Measurements from ENCODE around the gene ABCA7.

Gene ABCA7

DNA sequence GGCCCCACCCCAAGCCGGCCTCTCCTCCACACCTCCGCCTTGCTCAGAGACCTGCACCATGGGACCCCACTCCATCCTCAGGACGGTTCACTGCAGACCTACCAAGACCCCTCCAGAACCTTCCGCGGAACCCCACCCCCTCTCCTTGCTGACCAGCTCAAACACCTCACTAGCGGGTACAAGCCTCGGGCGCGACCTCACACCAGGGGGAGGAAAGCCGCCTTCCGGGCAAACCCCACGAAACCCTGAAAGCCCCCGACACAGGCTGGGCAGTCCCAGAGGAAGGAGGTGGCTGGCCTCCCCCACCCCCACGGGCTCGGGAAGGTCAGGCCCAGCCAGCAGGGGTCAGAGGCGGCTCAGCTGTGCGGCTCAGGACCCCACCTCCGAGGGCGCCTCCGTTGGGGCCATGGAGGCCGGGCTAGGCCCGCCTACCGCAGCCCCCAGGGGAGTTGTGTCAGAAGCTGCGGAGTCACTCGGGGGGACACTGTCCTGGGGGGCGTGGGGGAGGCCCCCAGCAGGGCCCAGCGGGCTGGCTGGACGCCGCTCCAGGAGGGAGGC is 29.8 kb upstream of the ABCA7 start:
- no peaks in the 10 kb centered on the region for H3K36me3 ChIP-seq (ENCODE audit: control insufficient read depth, insufficient read depth, low read length)
- H3K9me3 ChIP-seq (ENCODE audit: control insufficient read depth, low read length) = no peaks in the 10 kb centered on the region
- H3K4me1 ChIP-seq = no peaks in the 10 kb centered on the region
- peaks cover 8% of the 10 kb centered on the region for H3K79me2 ChIP-seq
- no peaks in the 10 kb centered on the region for H3K27me3 ChIP-seq (ENCODE audit: control insufficient read depth, insufficient read depth, low read length)
- H3K4me2 ChIP-seq (ENCODE audit: low read length) = no peak overlapping the region
- no peak overlapping the region for H3K27ac ChIP-seq
- TF ChIP-seq, protein P1, sequence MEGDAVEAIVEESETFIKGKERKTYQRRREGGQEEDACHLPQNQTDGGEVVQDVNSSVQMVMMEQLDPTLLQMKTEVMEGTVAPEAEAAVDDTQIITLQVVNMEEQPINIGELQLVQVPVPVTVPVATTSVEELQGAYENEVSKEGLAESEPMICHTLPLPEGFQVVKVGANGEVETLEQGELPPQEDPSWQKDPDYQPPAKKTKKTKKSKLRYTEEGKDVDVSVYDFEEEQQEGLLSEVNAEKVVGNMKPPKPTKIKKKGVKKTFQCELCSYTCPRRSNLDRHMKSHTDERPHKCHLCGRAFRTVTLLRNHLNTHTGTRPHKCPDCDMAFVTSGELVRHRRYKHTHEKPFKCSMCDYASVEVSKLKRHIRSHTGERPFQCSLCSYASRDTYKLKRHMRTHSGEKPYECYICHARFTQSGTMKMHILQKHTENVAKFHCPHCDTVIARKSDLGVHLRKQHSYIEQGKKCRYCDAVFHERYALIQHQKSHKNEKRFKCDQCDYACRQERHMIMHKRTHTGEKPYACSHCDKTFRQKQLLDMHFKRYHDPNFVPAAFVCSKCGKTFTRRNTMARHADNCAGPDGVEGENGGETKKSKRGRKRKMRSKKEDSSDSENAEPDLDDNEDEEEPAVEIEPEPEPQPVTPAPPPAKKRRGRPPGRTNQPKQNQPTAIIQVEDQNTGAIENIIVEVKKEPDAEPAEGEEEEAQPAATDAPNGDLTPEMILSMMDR (IDR thresholded peaks at IDR 0.05) = no peak
- H3K4me3 ChIP-seq (ENCODE audit: low read depth, low read length) = no peak overlapping the region
- H2AFZ ChIP-seq = no peak overlapping the region
- H3K9ac ChIP-seq = no peak overlapping the region

DNA sequence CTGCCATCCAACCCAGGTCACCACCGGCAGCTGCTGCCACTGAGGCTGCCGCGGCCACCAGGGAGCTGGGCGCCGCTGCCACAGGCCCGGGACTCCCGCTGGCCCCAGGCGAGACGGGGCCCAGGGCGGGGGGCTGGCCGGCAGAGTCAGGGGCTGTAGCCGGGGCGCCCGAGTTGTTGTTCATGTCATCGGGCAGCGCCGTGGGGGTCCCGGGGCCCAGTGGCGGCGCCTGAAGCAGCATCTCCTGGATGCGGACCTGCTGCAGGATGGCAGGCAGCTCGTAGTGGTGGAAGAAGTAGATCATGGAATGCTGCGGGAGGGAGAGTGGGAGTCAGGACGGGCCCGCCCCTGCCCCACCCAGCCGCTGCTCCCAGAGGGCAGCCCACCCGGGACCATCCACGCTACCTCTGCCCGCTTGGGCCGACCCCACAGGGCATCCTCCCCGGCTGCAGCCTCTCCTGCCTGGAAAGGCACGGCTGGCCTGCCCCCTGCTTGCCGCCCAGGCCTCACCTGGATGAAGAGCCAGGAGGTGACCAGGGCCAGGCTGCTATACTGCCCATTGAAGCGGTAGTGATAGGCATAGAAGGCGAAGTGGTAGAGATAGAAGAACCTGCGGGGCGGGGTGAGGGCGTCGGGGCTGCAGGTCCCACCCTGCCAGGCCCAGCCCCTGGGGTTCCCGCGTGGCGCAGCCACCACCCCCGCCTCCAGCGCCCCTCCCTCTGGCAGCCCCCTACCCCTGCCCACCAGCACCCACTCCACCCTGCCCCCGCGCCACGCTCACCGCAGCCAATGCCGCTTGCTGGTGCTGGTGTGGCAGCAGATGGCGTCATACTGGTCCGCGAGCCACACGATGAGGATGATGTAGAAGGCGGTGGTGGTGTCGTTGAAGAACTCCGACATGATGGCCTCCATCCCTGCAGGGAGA is 29.1 kb upstream of the ABCA7 start:
- H3K4me3 ChIP-seq (ENCODE audit: low read depth, low read length) = no peak overlapping the region
- H3K27me3 ChIP-seq (ENCODE audit: control insufficient read depth, insufficient read depth, low read length) = no peaks in the 10 kb centered on the region
- no peak overlapping the region for H3K9ac ChIP-seq
- peaks cover 14% of the 10 kb centered on the region for H3K79me2 ChIP-seq
- H3K27ac ChIP-seq = no peak overlapping the region
- no peaks in the 10 kb centered on the region for H3K9me3 ChIP-seq (ENCODE audit: control insufficient read depth, low read length)
- TF ChIP-seq, protein P1 (IDR thresholded peaks at IDR 0.05) = no peak
- H3K4me1 ChIP-seq = peaks cover 6% of the 10 kb centered on the region
- H2AFZ ChIP-seq = no peak overlapping the region
- no peak overlapping the region for H3K4me2 ChIP-seq (ENCODE audit: low read length)
- H3K36me3 ChIP-seq (ENCODE audit: control insufficient read depth, insufficient read depth, low read length) = no peaks in the 10 kb centered on the region

DNA sequence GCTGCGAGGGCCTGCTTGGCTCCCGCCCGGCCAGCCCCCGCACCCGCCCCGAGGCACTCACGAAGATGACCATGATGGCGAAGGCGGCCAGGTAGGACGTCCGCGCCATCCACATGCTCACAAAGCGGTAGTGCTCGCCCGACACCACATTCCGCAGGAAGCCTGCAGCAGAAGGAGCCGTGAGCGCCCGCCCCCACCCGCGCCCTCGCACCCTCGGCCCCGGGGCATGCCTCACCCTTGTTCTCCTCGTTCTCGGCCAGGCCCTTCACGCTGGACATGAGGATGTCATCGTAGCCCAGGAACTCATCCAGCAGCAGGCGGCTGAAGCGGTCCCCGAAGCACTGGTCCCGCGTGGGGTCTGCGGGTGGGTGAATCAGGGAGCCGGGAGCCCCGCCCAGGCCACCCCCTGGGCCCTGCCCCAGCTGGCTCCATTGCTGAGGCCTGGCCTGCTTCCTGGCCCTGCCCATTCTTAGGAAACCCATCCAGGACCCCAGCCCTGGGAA is 28.0 kb upstream of the ABCA7 start:
- H3K36me3 ChIP-seq (ENCODE audit: control insufficient read depth, insufficient read depth, low read length) = no peaks in the 10 kb centered on the region
- no peak overlapping the region for H3K4me2 ChIP-seq (ENCODE audit: low read length)
- H3K4me1 ChIP-seq = peaks cover 13% of the 10 kb centered on the region
- no peaks in the 10 kb centered on the region for H3K9me3 ChIP-seq (ENCODE audit: control insufficient read depth, low read length)
- H3K27me3 ChIP-seq (ENCODE audit: control insufficient read depth, insufficient read depth, low read length) = no peaks in the 10 kb centered on the region
- H3K79me2 ChIP-seq = peaks cover 22% of the 10 kb centered on the region
- TF ChIP-seq, protein P1 (IDR thresholded peaks at IDR 0.05) = no peak
- no peak overlapping the region for H2AFZ ChIP-seq
- no peak overlapping the region for H3K27ac ChIP-seq
- no peak overlapping the region for H3K9ac ChIP-seq
- no peak overlapping the region for H3K4me3 ChIP-seq (ENCODE audit: low read depth, low read length)

DNA sequence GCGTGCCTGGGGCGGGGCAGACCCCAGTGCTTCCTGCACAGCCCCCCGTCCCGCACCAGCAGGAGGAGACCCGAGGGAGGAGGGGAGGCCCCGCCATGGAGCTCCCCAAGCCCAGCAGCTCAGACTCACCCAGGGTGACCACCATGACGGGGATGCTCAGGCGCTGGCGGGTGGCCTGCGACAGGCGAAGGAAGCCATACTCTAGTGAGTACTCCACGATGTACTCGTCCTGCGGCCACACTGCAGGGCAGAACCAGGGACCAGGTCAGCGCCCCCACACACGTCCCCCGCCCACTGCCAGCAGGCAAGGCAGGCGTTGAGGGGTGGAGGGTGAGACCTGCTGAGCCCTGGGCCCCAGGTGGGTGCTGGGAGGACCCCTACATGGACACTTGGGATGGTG is 27.6 kb upstream of the ABCA7 start:
- peaks cover 18% of the 10 kb centered on the region for H3K4me1 ChIP-seq
- no peaks in the 10 kb centered on the region for H3K36me3 ChIP-seq (ENCODE audit: control insufficient read depth, insufficient read depth, low read length)
- H3K79me2 ChIP-seq = peaks cover 23% of the 10 kb centered on the region
- H3K9me3 ChIP-seq (ENCODE audit: control insufficient read depth, low read length) = no peaks in the 10 kb centered on the region
- TF ChIP-seq, protein P1 (IDR thresholded peaks at IDR 0.05) = no peak
- no peaks in the 10 kb centered on the region for H3K27me3 ChIP-seq (ENCODE audit: control insufficient read depth, insufficient read depth, low read length)
- H3K4me3 ChIP-seq (ENCODE audit: low read depth, low read length) = no peak overlapping the region
- no peak overlapping the region for H3K4me2 ChIP-seq (ENCODE audit: low read length)
- H2AFZ ChIP-seq = no peak overlapping the region
- H3K27ac ChIP-seq = no peak overlapping the region
- no peak overlapping the region for H3K9ac ChIP-seq
